MG63 (cell line): ENCODE measurements around the gene FGFR2. TPM values are rescaled to one million over a fixed set of nuclear protein-coding genes. Genes with fewer than 3 reads are reported as not detected.
"Not testable (repeated sequence)": the region's sequence is repeated elsewhere in the genome, so short reads cannot be mapped to it uniquely, and the experiment has no call there.

Experiments used
- DNase-seq: peaks from one replicate; pipeline ENCODE4 v3.0.0-alpha.2; 2020
- H3K27me3 ChIP-seq: fragments of 250-450 bp; sonication (Bioruptor Pico); 2 replicates; pipeline ENCODE4 v1.5.1; 2020; ENCODE audit warnings: mild to moderate bottlenecking, moderate library complexity
- H3K36me3 ChIP-seq: fragments of 250-450 bp; sonication (Bioruptor Pico); 2 replicates; pipeline ENCODE4 v1.5.1; 2020; ENCODE audit warnings: mild to moderate bottlenecking, moderate library complexity
- H3K4me3 ChIP-seq: fragments of 250-450 bp; sonication (Bioruptor Pico); 2 replicates; pipeline ENCODE4 v1.5.1; 2020; ENCODE audit warnings: mild to moderate bottlenecking, moderate library complexity
- H3K9me3 ChIP-seq: fragments of 250-450 bp; sonication (Bioruptor Pico); 2 replicates; pipeline ENCODE4 v1.5.1; 2020; ENCODE audit warnings: mild to moderate bottlenecking, moderate library complexity
- total RNA-seq: library from RNA; depleted of rRNA; stranded (reverse); fragments of >200 nt; shearing (Covaris generic); gene quantifications from 2 replicates; pipeline ENCODE4 v1.2.3, GENCODE V29; 2014; ENCODE audit warnings: low replicate concordance

FGFR2 gene
- total RNA-seq, 1 experiment from 2014 or later, result 6.3 TPM

GRCh38 chr10:121524157-121524817 is 74.0 kb downstream of the FGFR2 start:
- H3K36me3 ChIP-seq, result no peaks in the 10 kb centered on the region
- H3K27me3 ChIP-seq, result no peaks in the 10 kb centered on the region
- H3K9me3 ChIP-seq, result no peaks in the 10 kb centered on the region
- no peak for DNase-seq
- no peak overlapping the region for H3K4me3 ChIP-seq

DNA sequence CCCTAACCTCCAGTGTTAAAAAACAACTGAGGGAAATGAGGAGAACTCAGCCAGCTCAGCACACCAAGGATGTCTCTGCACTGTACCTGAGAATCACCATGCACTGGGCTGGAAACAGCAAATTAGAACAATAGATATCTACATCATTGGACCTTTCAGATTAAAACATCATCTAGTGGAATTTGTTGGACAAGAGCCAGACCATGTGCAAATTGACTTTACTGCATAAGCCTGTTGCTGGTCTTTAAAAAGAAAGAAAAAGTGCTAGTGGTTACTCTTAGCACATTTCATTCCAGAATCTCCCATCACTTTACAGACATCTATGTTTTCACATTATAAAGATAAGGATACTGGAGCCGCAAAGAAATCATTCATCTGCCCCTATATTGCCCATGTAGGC is 75.4 kb downstream of the FGFR2 start:
- Histone ChIP-seq H3K36me3 (no peaks in the 10 kb centered on the region), H3K27me3 (no peaks in the 10 kb centered on the region), H3K9me3 (no peaks in the 10 kb centered on the region), H3K4me3 (no peak overlapping the region)
- DNase-seq, result no peak

DNA sequence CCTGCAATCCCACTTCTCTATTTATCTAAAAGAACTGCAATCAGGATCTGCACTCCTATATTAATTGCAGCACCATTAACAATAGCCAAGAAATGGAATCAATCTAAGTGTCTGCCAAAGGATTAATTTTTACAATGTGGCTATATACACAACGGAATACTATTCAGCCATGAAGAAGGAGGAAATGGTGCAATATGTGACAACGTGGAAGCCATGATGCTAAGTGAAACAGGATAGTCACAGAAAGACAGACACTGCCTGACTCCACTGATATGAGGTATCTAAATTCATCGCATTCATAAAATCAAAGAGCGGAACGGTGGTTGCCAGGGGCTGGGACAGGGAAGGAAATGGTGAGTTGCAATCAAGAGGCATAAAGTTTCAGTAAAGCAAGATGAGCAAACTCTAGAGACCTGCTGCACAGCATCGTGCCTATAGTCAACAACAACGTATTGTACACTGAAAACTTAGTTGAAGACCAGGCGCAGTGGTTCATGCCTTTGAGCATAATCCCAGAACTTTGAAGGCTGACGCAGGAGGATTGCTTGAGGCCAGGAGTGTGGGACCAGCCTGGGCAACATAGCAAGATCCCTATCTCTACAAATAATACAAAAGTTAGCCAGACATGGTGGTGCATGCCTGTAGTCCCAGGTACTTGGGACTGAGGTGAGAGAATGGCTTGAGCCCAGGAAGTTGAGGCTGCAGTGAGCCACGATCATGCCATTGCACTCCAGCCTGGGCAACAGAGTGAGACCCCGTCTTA is 76.3 kb downstream of the FGFR2 start:
- no peak for DNase-seq
- H3K27me3 ChIP-seq, result no peaks in the 10 kb centered on the region
- no peak overlapping the region for H3K4me3 ChIP-seq
- H3K36me3 ChIP-seq, result no peaks in the 10 kb centered on the region
- no peaks in the 10 kb centered on the region for H3K9me3 ChIP-seq

DNA sequence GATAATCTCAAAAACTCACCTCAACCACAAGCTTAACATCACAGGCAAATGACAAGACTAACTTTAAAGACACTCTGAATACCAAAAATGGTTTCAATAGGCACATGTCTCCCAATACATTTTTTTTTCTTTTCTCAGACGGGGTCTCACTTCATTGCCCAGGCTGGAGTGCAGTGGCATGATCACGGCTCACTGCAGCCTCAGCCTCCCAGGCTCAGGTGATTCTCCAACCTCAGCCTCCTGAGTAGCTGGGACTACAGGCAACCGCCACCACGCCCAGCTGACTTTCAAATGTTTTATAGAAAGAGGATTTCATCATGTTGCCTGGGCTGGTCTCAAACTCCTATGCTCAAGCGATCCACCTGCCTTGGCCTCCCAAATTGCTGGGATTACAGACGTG is 77.7 kb downstream of the FGFR2 start:
- H3K36me3 ChIP-seq, DNase-seq: not testable (repeated sequence)

DNA sequence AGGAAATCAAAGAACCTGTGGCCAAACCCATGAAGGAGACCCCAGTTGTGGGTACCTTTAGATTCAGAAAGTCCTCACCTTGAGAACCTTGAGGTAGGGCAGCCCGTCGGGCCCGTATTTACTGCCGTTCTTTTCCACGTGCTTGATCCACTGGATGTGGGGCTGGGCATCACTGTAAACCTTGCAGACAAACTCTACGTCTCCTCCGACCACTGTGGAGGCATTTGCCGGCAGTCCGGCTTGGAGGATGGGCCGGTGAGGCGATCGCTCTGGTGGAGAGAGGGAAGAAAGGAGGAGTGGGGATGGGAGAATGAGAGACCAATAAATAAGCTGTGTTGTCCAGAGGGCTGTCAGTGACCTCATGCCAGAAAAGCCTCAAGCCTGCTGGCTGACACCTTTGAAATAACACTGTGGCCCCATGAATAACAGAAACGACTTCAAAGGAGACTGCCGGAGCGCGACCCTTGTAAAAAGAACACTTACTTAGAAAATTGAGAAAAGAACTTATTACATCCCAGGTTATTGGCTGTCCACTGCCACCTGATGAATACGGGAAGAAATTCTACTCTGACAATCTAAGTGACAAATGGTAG is 78.2 kb downstream of the FGFR2 start:
- H3K27me3 ChIP-seq, result no peaks in the 10 kb centered on the region
- DNase-seq, result no peak

More for the DNA sequence above, 77.7 kb downstream of the FGFR2 start:
- not testable (repeated sequence) for H3K4me3 ChIP-seq, H3K9me3 ChIP-seq, H3K27me3 ChIP-seq

DNA sequence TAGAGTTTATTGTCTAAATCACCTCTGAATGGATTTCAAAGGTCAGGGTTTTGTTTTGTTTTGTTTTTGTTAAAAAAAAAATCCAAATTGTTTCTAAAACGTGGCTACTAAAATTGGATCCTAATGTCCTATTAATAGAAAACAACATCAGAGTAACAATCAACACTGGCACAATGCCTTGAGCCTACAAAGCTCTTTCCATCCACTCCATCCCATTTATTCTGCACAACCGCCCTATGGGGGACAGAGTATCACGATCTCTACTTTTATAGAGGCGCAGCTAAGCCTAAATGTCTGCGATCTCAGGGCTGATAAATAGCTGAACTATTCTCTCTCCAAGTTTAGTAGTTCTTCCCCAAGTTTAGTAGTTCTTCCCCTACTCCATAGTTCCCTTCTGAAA is 78.8 kb downstream of the FGFR2 start:
- Histone ChIP-seq H3K4me3 (no peak overlapping the region), H3K36me3 (no peaks in the 10 kb centered on the region), H3K27me3 (no peaks in the 10 kb centered on the region), H3K9me3 (no peaks in the 10 kb centered on the region)
- DNase-seq, result no peak

More for the DNA sequence above, 78.2 kb downstream of the FGFR2 start:
- Histone ChIP-seq H3K36me3 (no peaks in the 10 kb centered on the region), H3K9me3 (no peaks in the 10 kb centered on the region), H3K4me3 (no peak overlapping the region)

- no peaks in the 10 kb centered on the region for H3K27me3 ChIP-seq
- no peak for DNase-seq
- no peak overlapping the region for H3K4me3 ChIP-seq
- H3K9me3 ChIP-seq, result no peaks in the 10 kb centered on the region
- no peaks in the 10 kb centered on the region for H3K36me3 ChIP-seq
Observed at GRCh38 chr10:121518333-121518732, 79.9 kb downstream of the FGFR2 start.

- Histone ChIP-seq H3K36me3 (no peaks in the 10 kb centered on the region), H3K9me3 (no peaks in the 10 kb centered on the region), H3K4me3 (no peak overlapping the region), H3K27me3 (no peaks in the 10 kb centered on the region)
- DNase-seq, result no peak
Observed at GRCh38 chr10:121516093-121516865, 82.0 kb downstream of the FGFR2 start.

GRCh38 chr10:121514141-121514865 is 83.9 kb downstream of the FGFR2 start:
- DNase-seq, result no peak
- Histone ChIP-seq H3K9me3 (no peaks in the 10 kb centered on the region), H3K4me3 (no peak overlapping the region), H3K27me3 (no peaks in the 10 kb centered on the region), H3K36me3 (no peaks in the 10 kb centered on the region)

- H3K36me3 ChIP-seq, result no peaks in the 10 kb centered on the region
- H3K27me3 ChIP-seq, result no peaks in the 10 kb centered on the region
- H3K9me3 ChIP-seq, result no peaks in the 10 kb centered on the region
- H3K4me3 ChIP-seq, result no peak overlapping the region
- DNase-seq, result no peak
Observed at GRCh38 chr10:121511943-121512342, 86.3 kb downstream of the FGFR2 start.

DNA sequence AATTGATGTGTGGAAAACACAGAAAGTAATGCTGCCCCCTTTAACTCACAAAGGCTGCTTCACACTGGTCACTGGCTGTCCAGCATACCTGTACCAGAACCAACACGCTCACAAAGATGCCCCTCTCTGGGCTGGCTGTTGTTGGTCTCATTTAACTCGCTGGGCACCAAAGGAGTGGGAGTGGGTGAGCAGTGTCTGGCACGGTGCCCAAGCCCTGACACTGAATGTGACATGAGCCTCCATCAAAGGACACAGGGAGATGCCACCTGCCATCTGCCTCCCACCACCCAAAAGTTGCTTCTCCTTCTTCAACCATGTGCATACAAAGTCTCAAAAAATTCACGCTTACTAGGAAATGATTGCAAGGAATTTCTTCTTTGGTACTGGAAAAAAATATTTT is 86.8 kb downstream of the FGFR2 start:
- Histone ChIP-seq H3K4me3 (no peak overlapping the region), H3K36me3 (no peaks in the 10 kb centered on the region), H3K9me3 (no peaks in the 10 kb centered on the region), H3K27me3 (no peaks in the 10 kb centered on the region)
- no peak for DNase-seq

DNA sequence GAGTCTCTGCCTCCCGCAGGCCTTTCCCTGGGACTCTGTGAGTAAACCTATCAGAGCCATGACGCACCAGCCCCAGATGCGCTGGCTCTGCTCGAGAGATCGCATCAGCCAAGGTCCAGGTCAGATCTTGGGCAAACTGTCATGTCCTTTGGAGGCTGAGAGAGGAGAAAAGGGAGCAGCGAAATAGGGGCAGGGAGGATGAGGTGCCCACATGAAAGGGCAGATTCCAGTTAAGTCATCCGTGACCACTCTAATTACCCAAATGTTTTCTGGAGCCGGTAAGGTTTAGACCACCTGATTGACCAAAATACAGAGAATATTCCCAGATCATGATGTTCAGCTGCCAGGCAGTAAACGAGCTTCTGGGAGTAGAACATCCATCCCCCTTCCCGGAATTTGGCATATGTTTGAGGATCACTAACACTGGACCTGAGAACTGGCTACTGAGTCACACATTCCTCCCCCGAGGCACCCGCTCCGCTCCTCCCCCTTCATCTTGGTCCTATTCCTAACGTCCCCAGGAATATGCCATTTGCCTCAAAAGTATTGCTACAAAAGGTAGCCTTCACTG is 88.0 kb downstream of the FGFR2 start:
- no peaks in the 10 kb centered on the region for H3K27me3 ChIP-seq
- DNase-seq, result peak; percentile 88
- H3K36me3 ChIP-seq, result no peaks in the 10 kb centered on the region
- H3K9me3 ChIP-seq, result no peaks in the 10 kb centered on the region
- H3K4me3 ChIP-seq, result no peak overlapping the region

GRCh38 chr10:121509796-121510195 is 88.4 kb downstream of the FGFR2 start:
- H3K4me3 ChIP-seq, result no peak overlapping the region
- H3K36me3 ChIP-seq, result no peaks in the 10 kb centered on the region
- no peaks in the 10 kb centered on the region for H3K27me3 ChIP-seq
- no peaks in the 10 kb centered on the region for H3K9me3 ChIP-seq
- DNase-seq, result peak; percentile 37

- no peaks in the 10 kb centered on the region for H3K9me3 ChIP-seq
- DNase-seq, result no peak
- no peaks in the 10 kb centered on the region for H3K27me3 ChIP-seq
- no peak overlapping the region for H3K4me3 ChIP-seq
- no peaks in the 10 kb centered on the region for H3K36me3 ChIP-seq
Observed at GRCh38 chr10:121509112-121509511, 89.1 kb downstream of the FGFR2 start.

- Histone ChIP-seq H3K36me3 (no peaks in the 10 kb centered on the region), H3K27me3 (no peaks in the 10 kb centered on the region), H3K4me3 (no peak overlapping the region), H3K9me3 (no peaks in the 10 kb centered on the region)
- DNase-seq, result peak; percentile 69
Observed at GRCh38 chr10:121503587-121504051, 94.6 kb downstream of the FGFR2 start.

DNA sequence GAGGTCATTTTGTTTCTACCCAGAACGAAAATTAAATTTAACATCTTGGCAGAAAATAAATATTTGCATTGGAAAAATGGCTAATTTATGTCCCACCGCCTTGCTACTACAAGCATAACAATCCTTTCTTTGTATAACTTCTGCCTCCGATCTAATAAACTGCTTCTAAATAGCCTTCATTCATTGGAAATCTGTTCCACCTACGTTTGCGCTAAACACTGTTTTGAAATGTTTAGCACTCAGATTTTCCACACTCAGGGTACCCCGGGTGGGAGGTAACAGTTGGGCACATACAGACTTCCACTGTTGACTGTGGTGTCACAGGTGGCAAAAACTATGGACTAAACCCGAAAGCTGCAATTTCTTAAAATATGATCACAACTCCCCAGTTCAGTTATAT is 96.4 kb downstream of the FGFR2 start:
- no peak for DNase-seq
- H3K27me3 ChIP-seq, result no peaks in the 10 kb centered on the region
- no peaks in the 10 kb centered on the region for H3K36me3 ChIP-seq
- H3K4me3 ChIP-seq, result no peak overlapping the region
- H3K9me3 ChIP-seq, result no peaks in the 10 kb centered on the region
